22Rv1 (cell line): ENCODE measurements around the gene FHIT.

Experiments
- ZFX ChIP-seq: fragments of 450-650 bp; IDR thresholded peaks from 2 replicates; pipeline ENCODE4 v1.6.1; 2017; ENCODE audit warnings: antibody characterized with exemption, borderline replicate concordance
- TF ChIP-seq, protein P1 (sequence below): fragments of 450-650 bp; IDR thresholded peaks from 2 replicates; pipeline ENCODE4 v1.5.1; 2017; ENCODE audit warnings: mild to moderate bottlenecking

DNA sequence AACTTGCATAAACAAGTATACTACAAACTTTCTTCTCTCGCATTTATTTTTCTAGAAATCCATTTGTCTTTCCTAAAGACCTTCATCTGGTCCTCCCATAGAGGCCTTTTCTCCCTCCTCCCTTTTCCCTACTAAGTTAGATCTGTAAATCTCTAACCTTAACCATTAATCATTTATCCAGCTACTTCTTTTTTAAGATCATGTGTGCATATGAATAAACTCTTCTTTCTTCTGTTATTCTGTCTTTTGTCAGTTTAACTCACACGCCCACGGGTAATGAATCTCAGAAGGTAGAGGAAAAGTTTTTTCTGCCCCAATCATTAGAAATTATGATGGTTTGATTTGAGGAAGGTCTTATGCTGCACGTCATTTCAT lies 48.7 kb upstream of the FHIT start:
- TF ChIP-seq, protein P1, sequence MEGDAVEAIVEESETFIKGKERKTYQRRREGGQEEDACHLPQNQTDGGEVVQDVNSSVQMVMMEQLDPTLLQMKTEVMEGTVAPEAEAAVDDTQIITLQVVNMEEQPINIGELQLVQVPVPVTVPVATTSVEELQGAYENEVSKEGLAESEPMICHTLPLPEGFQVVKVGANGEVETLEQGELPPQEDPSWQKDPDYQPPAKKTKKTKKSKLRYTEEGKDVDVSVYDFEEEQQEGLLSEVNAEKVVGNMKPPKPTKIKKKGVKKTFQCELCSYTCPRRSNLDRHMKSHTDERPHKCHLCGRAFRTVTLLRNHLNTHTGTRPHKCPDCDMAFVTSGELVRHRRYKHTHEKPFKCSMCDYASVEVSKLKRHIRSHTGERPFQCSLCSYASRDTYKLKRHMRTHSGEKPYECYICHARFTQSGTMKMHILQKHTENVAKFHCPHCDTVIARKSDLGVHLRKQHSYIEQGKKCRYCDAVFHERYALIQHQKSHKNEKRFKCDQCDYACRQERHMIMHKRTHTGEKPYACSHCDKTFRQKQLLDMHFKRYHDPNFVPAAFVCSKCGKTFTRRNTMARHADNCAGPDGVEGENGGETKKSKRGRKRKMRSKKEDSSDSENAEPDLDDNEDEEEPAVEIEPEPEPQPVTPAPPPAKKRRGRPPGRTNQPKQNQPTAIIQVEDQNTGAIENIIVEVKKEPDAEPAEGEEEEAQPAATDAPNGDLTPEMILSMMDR: no peak
- TF ChIP-seq ZFX: no peak
